HepG2 (cell line): ENCODE results near the gene OR6S1. TPM values are rescaled to one million over a fixed set of nuclear protein-coding genes. Genes with fewer than 3 reads are reported as not detected.

Experiments used
- BHLHE40 ChIP-seq: IDR thresholded peaks from 2 replicates; pipeline ENCODE4 v1.6.1; 2011; ENCODE audit warnings: low read length, improper control_type of control experiment
- CAMTA2 ChIP-seq: sonication (generic); formaldehyde crosslinking; IDR thresholded peaks from 2 replicates; pipeline ENCODE4 v1.4.0; 2020; ENCODE audit warnings: mild to moderate bottlenecking, missing genetic modification reagents, borderline replicate concordance
- EP300 ChIP-seq, 3 experiments: sonication (generic) in 1 of 3; formaldehyde crosslinking in 1 of 3; IDR thresholded peaks; 2 replicates each; pipeline versions ENCODE4 v1.5.1 to v1.6.1; 2011 to 2020; ENCODE audit warnings: low read depth in 2 of 3, low read length in 2 of 3, borderline replicate concordance in 1 of 3, improper control_type of control experiment in 1 of 3, mild to moderate bottlenecking in 1 of 3, missing genetic modification reagents in 1 of 3, moderate library complexity in 1 of 3
- ETV5 ChIP-seq: IDR thresholded peaks from 2 replicates; pipeline ENCODE4 v1.6.1; 2018; ENCODE audit warnings: missing biosample characterization, missing genetic modification reagents, inconsistent platforms, borderline replicate concordance
- HOMEZ ChIP-seq: IDR thresholded peaks from 2 replicates; pipeline ENCODE4 v1.6.1; 2016; ENCODE audit warnings: low read depth
- NCOA2 ChIP-seq: sonication (generic); formaldehyde crosslinking; IDR thresholded peaks from 2 replicates; pipeline ENCODE4 v1.8.0; 2022; ENCODE audit warnings: inconsistent platforms
- REL ChIP-seq: sonication (generic); formaldehyde crosslinking; conservative IDR thresholded peaks from 2 replicates; pipeline ENCODE4 v1.8.0; 2022; ENCODE audit warnings: mild to moderate bottlenecking, missing genetic modification reagents, moderate library complexity
- RELA ChIP-seq: sonication (generic); formaldehyde crosslinking; IDR thresholded peaks from 2 replicates; pipeline ENCODE4 v1.4.0; 2020; ENCODE audit warnings: missing genetic modification reagents
- RORA ChIP-seq: sonication (generic); formaldehyde crosslinking; IDR thresholded peaks from 2 replicates; pipeline ENCODE4 v1.5.0; 2020; ENCODE audit warnings: mild to moderate bottlenecking, missing genetic modification reagents, moderate library complexity
- SALL1 ChIP-seq: sonication (generic); formaldehyde crosslinking; IDR thresholded peaks from 2 replicates; pipeline ENCODE4 v1.8.0; 2022; ENCODE audit warnings: mild to moderate bottlenecking, missing genetic modification reagents
- TCF7 ChIP-seq: sonication (generic); IDR thresholded peaks from 2 replicates; pipeline ENCODE4 v1.6.1; 2016; ENCODE audit warnings: antibody characterized with exemption, low read depth
- ZBTB26 ChIP-seq: IDR thresholded peaks from 2 replicates; pipeline ENCODE4 v1.6.1; 2016; ENCODE audit warnings: missing compliant biosample characterization, missing genetic modification reagents, borderline replicate concordance
- ZNF317 ChIP-seq: sonication (generic); formaldehyde crosslinking; IDR thresholded peaks from 2 replicates; pipeline ENCODE4 v1.5.0; 2020; ENCODE audit warnings: mild to moderate bottlenecking, missing genetic modification reagents
- ZNF326 ChIP-seq: sonication (generic); formaldehyde crosslinking; IDR thresholded peaks from 2 replicates; pipeline ENCODE4 v1.4.0; 2020; ENCODE audit warnings: missing genetic modification reagents, borderline replicate concordance
- ZNF709 ChIP-seq: sonication (generic); formaldehyde crosslinking; IDR thresholded peaks from 2 replicates; pipeline ENCODE4 v1.5.0; 2020; ENCODE audit warnings: mild to moderate bottlenecking, missing genetic modification reagents
- ZNF749 ChIP-seq: sonication (generic); formaldehyde crosslinking; IDR thresholded peaks from 2 replicates; pipeline ENCODE4 v1.8.0; 2022; ENCODE audit warnings: mild to moderate bottlenecking, missing genetic modification reagents, moderate library complexity, borderline replicate concordance
- polyA plus RNA-seq, 8 experiments: library from polyadenylated mRNA; depleted of rRNA in 3 of 8; stranded (reverse) in 7 of 8; unstranded in 1 of 8; fragments of >200 nt; fragmentation: Illumina TruSeq in 4 of 8; extraction: Trizol in 4 of 8; gene quantifications; 2 replicates each; pipeline versions ENCODE4 v1.2.1 to v1.2.3, GENCODE V29; 2011 to 2016; ENCODE audit warnings: low read depth in 4 of 8, missing spikeins in 1 of 8, mixed read lengths in 1 of 8; ENCODE audit not compliant: insufficient read depth in 1 of 8
- total RNA-seq, 5 experiments: library from RNA; depleted of rRNA; stranded (reverse); fragments of >200 nt; fragmentation: Illumina TruSeq; extraction: Trizol; gene quantifications; 2 replicates each; pipeline ENCODE4 v1.2.3, GENCODE V29; 2016; ENCODE audit warnings: low read depth in 1 of 5
- TF ChIP-seq, protein P1 (sequence below): sonication (generic); formaldehyde crosslinking; IDR thresholded peaks from 2 replicates; pipeline ENCODE4 v1.5.1; 2020; ENCODE audit warnings: mild to moderate bottlenecking, missing genetic modification reagents, borderline replicate concordance
- TF ChIP-seq, protein P2 (sequence below): sonication (generic); formaldehyde crosslinking; IDR thresholded peaks from 2 replicates; pipeline ENCODE4 v1.4.0; 2020; ENCODE audit warnings: missing genetic modification reagents

OR6S1 gene
- total and polyA plus RNA-seq, 2 of the 13 experiments (the other 11 are each of a cell fraction or from before 2014, with no cell fraction given) = 0.09 TPM; not detected in 1

GRCh38 chr14:20620798-20621478, 20.6 kb downstream of the OR6S1 start (continued):
- TF ChIP-seq, protein P1, sequence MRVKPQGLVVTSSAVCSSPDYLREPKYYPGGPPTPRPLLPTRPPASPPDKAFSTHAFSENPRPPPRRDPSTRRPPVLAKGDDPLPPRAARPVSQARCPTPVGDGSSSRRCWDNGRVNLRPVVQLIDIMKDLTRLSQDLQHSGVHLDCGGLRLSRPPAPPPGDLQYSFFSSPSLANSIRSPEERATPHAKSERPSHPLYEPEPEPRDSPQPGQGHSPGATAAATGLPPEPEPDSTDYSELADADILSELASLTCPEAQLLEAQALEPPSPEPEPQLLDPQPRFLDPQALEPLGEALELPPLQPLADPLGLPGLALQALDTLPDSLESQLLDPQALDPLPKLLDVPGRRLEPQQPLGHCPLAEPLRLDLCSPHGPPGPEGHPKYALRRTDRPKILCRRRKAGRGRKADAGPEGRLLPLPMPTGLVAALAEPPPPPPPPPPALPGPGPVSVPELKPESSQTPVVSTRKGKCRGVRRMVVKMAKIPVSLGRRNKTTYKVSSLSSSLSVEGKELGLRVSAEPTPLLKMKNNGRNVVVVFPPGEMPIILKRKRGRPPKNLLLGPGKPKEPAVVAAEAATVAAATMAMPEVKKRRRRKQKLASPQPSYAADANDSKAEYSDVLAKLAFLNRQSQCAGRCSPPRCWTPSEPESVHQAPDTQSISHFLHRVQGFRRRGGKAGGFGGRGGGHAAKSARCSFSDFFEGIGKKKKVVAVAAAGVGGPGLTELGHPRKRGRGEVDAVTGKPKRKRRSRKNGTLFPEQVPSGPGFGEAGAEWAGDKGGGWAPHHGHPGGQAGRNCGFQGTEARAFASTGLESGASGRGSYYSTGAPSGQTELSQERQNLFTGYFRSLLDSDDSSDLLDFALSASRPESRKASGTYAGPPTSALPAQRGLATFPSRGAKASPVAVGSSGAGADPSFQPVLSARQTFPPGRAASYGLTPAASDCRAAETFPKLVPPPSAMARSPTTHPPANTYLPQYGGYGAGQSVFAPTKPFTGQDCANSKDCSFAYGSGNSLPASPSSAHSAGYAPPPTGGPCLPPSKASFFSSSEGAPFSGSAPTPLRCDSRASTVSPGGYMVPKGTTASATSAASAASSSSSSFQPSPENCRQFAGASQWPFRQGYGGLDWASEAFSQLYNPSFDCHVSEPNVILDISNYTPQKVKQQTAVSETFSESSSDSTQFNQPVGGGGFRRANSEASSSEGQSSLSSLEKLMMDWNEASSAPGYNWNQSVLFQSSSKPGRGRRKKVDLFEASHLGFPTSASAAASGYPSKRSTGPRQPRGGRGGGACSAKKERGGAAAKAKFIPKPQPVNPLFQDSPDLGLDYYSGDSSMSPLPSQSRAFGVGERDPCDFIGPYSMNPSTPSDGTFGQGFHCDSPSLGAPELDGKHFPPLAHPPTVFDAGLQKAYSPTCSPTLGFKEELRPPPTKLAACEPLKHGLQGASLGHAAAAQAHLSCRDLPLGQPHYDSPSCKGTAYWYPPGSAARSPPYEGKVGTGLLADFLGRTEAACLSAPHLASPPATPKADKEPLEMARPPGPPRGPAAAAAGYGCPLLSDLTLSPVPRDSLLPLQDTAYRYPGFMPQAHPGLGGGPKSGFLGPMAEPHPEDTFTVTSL (CRISPR knock-in tag) = peak; percentile 59; the same call in 1 of the 2 replicates
- TF ChIP-seq ETV5 (peak; percentile 81; the same call in 1 of the 2 replicates), NCOA2 (CRISPR knock-in tag) (peak; percentile 39; the same call in 1 of the 2 replicates), SALL1 (CRISPR knock-in tag) (peak; percentile 41; the same call in 1 of the 2 replicates), ZBTB26 (no peak), ZNF317 (0 out of 2 replicates have a peak, but pooled peaks have one; percentile 75), ZNF709 (CRISPR knock-in tag) (no peak), EP300 (IDR thresholded peaks at IDR 0.05; ENCODE audit: low read depth in 2 of 2, low read length in 2 of 2) (peak in 1 of 2 experiments; percentile 69; a peak in 2 of 4 replicates), EP300 (CRISPR knock-in tag; IDR thresholded peaks at IDR 0.05; ENCODE audit: borderline replicate concordance) (no peak), REL (CRISPR knock-in tag) (no peak), BHLHE40 (no peak), TCF7 (peak; percentile 85), ZNF749 (CRISPR knock-in tag) (no peak), CAMTA2 (CRISPR knock-in tag) (no peak), RORA (no peak), ZNF326 (no peak), RELA (CRISPR knock-in tag) (no peak), HOMEZ (peak; percentile 30; the same call in 1 of the 2 replicates)
- TF ChIP-seq, protein P2, sequence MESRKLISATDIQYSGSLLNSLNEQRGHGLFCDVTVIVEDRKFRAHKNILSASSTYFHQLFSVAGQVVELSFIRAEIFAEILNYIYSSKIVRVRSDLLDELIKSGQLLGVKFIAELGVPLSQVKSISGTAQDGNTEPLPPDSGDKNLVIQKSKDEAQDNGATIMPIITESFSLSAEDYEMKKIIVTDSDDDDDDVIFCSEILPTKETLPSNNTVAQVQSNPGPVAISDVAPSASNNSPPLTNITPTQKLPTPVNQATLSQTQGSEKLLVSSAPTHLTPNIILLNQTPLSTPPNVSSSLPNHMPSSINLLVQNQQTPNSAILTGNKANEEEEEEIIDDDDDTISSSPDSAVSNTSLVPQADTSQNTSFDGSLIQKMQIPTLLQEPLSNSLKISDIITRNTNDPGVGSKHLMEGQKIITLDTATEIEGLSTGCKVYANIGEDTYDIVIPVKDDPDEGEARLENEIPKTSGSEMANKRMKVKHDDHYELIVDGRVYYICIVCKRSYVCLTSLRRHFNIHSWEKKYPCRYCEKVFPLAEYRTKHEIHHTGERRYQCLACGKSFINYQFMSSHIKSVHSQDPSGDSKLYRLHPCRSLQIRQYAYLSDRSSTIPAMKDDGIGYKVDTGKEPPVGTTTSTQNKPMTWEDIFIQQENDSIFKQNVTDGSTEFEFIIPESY = no peak
